ENCODE measurements around the gene ADGRD2. TPM values are rescaled to one million over a fixed set of nuclear protein-coding genes. Genes with fewer than 3 reads are reported as not detected.

Gene ADGRD2
- polyA plus RNA-seq, 3 donors: not detected

DNA sequence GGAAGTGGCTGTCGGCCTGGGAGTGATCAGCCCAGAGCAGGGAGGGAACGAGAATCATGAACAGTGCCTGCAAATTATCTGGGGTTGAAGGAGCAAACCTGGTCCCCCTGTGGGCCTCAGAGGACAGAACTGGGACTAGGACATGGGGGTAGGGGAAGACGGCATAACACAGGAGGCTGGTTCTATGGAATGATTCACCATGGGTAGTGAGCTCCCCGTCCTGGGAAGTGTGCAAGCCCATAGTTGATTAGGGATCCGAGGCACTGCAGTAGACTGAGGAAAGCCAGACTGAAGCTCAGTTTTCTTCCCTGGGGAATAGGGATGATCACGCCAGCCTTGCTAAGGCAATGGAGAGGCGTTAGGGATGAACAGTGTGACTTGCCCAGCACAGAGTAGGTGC, 5.6 kb downstream of the ADGRD2 start:
- Histone ChIP-seq H3K4me1 (ENCODE audit: control insufficient read depth in 1 of 2, insufficient read depth in 2 of 2, low read length in 2 of 2) (peaks cover 0 to 7% of the 10 kb centered on the region in 2 donors), H3K4me3 (replicated peaks in 1 of 3; ENCODE audit: low read depth in 2 of 3, low read length in 3 of 3) (no peak overlapping the region), H3K27me3 (ENCODE audit: control insufficient read depth in 2 of 2, insufficient read depth in 2 of 2, low read length in 2 of 2) (peaks cover 10 to 21% of the 10 kb centered on the region in 2 donors), H3K27ac (ENCODE audit: low read depth in 1 of 2, low read length in 2 of 2) (no peak overlapping the region), H3K79me2 (ENCODE audit: insufficient read depth, low read length) (no peaks in the 10 kb centered on the region), H3K9ac (ENCODE audit: insufficient read depth, low read length, poor library complexity, severe bottlenecking) (no peak overlapping the region), H4K20me1 (ENCODE audit: insufficient read depth, low read length) (no peaks in the 10 kb centered on the region), H3K36me3 (replicated peaks in 1 of 2; ENCODE audit: control insufficient read depth in 1 of 2, insufficient read depth in 2 of 2, low read length in 2 of 2) (no peaks in the 10 kb centered on the region), H2AFZ (ENCODE audit: insufficient read depth, low read depth, low read length, poor library complexity, severe bottlenecking) (no peak overlapping the region), H3K9me3 (replicated peaks in 1 of 2; ENCODE audit: control insufficient read depth in 1 of 2, insufficient read depth in 1 of 2, low read length in 2 of 2) (peaks cover 0 to 2% of the 10 kb centered on the region in 2 donors), H3K4me2 (replicated peaks; ENCODE audit: extremely low read depth, low read length, poor library complexity, severe bottlenecking) (no peak overlapping the region)
- Mint-ChIP-seq H3K9me3 (peaks cover 0 to 6% (median 2%) of the 10 kb centered on the region in 7 donors), H3K4me3 (no peak overlapping the region), H3K27me3 (ENCODE audit: low read depth in 3 of 3) (peaks cover 25 to 41% (median 37%) of the 10 kb centered on the region in 3 donors), H3K36me3 (no peaks in the 10 kb centered on the region), H3K4me1 (peaks cover 2% of the 10 kb centered on the region), H3K27ac (no peak overlapping the region)
- no peak for DNase-seq
- intact Hi-C loops (cut with micrococcal nuclease): no loop called here
- 76% methylated on average over 5 of the region's 7 CpGs for WGBS (ENCODE audit: insufficient coverage)
- TF ChIP-seq, protein P1, sequence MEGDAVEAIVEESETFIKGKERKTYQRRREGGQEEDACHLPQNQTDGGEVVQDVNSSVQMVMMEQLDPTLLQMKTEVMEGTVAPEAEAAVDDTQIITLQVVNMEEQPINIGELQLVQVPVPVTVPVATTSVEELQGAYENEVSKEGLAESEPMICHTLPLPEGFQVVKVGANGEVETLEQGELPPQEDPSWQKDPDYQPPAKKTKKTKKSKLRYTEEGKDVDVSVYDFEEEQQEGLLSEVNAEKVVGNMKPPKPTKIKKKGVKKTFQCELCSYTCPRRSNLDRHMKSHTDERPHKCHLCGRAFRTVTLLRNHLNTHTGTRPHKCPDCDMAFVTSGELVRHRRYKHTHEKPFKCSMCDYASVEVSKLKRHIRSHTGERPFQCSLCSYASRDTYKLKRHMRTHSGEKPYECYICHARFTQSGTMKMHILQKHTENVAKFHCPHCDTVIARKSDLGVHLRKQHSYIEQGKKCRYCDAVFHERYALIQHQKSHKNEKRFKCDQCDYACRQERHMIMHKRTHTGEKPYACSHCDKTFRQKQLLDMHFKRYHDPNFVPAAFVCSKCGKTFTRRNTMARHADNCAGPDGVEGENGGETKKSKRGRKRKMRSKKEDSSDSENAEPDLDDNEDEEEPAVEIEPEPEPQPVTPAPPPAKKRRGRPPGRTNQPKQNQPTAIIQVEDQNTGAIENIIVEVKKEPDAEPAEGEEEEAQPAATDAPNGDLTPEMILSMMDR (IDR thresholded peaks at IDR 0.05): no peak

DNA sequence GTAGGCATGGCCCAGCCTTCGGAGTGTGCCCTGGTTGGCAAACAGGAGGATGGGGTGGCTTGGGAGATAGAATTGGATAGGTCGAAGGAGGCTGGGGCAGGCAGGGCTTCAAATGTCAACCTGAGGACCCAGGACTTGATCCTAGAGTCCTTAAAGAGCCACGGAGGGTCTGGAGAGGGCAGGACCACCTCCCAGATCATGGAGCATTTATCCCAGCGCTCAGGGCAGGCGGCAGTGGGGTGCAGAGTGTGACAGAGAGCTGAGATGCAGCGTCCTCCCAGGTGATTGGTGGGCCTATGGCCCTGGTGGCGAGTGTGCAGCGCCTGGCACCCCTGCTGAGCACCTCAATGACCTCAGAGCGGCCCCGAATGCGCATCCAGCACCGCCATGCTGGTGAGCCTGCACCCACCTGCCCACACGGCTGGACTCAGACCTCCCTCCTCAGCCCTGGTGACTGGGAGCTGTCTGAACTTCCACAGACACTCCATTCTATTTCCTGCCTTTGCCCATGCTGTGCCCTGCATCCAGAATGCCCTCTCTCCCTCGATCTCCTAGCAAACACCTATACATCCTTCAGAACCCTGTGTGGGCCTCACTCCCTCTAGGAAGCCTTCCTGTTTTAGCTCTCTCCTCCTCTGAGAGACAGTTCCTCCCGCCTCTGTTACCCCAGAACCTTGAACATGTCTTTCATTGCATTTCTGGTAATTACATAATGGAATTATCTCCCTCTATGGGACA, 6.3 kb downstream of the ADGRD2 start:
- H2AFZ ChIP-seq (ENCODE audit: insufficient read depth, low read depth, low read length, poor library complexity, severe bottlenecking): no peak overlapping the region
- Mint-ChIP-seq H3K27me3 (ENCODE audit: low read depth in 3 of 3) (peaks cover 18 to 37% (median 30%) of the 10 kb centered on the region in 3 donors), H3K36me3 (no peaks in the 10 kb centered on the region), H3K27ac (no peak overlapping the region), H3K4me3 (no peak overlapping the region), H3K4me1 (no peaks in the 10 kb centered on the region), H3K9me3 (peaks cover 0 to 3% (median 0%) of the 10 kb centered on the region in 7 donors)
- H3K9me3 ChIP-seq (replicated peaks in 1 of 2; ENCODE audit: control insufficient read depth in 1 of 2, insufficient read depth in 1 of 2, low read length in 2 of 2): no peaks in the 10 kb centered on the region
- H3K9ac ChIP-seq (ENCODE audit: insufficient read depth, low read length, poor library complexity, severe bottlenecking): no peak overlapping the region
- H3K79me2 ChIP-seq (ENCODE audit: insufficient read depth, low read length): no peaks in the 10 kb centered on the region
- 94% methylated on average over 14 of the region's 15 CpGs for WGBS (ENCODE audit: insufficient coverage)
- no peak overlapping the region for H3K4me3 ChIP-seq (replicated peaks in 1 of 3; ENCODE audit: low read depth in 2 of 3, low read length in 3 of 3)
- no peak overlapping the region for H3K27ac ChIP-seq (ENCODE audit: low read depth in 1 of 2, low read length in 2 of 2)
- no peaks in the 10 kb centered on the region for H4K20me1 ChIP-seq (ENCODE audit: insufficient read depth, low read length)
- H3K4me2 ChIP-seq (replicated peaks; ENCODE audit: extremely low read depth, low read length, poor library complexity, severe bottlenecking): no peak overlapping the region
- intact Hi-C loops (cut with micrococcal nuclease): no loop called here
- peaks cover 5 to 14% of the 10 kb centered on the region in 2 donors for H3K27me3 ChIP-seq (ENCODE audit: control insufficient read depth in 2 of 2, insufficient read depth in 2 of 2, low read length in 2 of 2)
- H3K36me3 ChIP-seq (replicated peaks in 1 of 2; ENCODE audit: control insufficient read depth in 1 of 2, insufficient read depth in 2 of 2, low read length in 2 of 2): no peaks in the 10 kb centered on the region
- no peak for DNase-seq
- H3K4me1 ChIP-seq (ENCODE audit: control insufficient read depth in 1 of 2, insufficient read depth in 2 of 2, low read length in 2 of 2): peaks cover 0 to 7% of the 10 kb centered on the region in 2 donors
- TF ChIP-seq, protein P1 (IDR thresholded peaks at IDR 0.05): no peak

All from CD14-positive monocyte (primary cell).